Measurements from ENCODE around the gene RBMXL3. TPM values are rescaled to one million over a fixed set of nuclear protein-coding genes. Genes with fewer than 3 reads are reported as not detected.

Gene RBMXL3
- not detected in 2 replicates for total RNA-seq

DNA sequence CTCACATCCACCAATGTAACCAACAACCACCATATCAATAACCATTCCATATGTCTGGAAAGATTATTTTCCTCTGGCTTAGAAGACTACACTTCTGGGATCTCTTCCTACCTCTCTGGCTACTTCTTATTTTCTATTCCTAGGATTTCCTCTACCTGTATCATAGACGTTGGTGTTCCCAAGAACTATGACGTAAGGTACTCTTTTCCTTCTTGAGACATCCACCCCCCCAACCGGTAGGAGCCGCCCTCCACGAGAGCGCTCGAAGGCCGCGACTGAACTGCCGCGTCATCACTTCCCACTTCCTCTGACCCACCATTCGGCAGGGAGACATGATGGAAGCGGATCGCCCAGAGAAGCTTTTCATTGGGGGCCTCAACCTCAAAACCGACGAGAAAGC is at the start of gene RBMXL3:
Gene RBMXL3, plus strand, starts transcription at position 301 of the 400 bp plus-strand sequence. Its CDS starts 32 bp downstream, at position 333.
- no peak within 1 kb of the TSS for H3K4me3 ChIP-seq (ENCODE audit: low read depth, low read length)
- DNase-seq (ENCODE audit: low read depth): no peak
- TF ChIP-seq, protein P1, sequence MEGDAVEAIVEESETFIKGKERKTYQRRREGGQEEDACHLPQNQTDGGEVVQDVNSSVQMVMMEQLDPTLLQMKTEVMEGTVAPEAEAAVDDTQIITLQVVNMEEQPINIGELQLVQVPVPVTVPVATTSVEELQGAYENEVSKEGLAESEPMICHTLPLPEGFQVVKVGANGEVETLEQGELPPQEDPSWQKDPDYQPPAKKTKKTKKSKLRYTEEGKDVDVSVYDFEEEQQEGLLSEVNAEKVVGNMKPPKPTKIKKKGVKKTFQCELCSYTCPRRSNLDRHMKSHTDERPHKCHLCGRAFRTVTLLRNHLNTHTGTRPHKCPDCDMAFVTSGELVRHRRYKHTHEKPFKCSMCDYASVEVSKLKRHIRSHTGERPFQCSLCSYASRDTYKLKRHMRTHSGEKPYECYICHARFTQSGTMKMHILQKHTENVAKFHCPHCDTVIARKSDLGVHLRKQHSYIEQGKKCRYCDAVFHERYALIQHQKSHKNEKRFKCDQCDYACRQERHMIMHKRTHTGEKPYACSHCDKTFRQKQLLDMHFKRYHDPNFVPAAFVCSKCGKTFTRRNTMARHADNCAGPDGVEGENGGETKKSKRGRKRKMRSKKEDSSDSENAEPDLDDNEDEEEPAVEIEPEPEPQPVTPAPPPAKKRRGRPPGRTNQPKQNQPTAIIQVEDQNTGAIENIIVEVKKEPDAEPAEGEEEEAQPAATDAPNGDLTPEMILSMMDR (conservative IDR thresholded peaks at IDR 0.05; ENCODE audit: low read depth, low read length): no peak

DNA sequence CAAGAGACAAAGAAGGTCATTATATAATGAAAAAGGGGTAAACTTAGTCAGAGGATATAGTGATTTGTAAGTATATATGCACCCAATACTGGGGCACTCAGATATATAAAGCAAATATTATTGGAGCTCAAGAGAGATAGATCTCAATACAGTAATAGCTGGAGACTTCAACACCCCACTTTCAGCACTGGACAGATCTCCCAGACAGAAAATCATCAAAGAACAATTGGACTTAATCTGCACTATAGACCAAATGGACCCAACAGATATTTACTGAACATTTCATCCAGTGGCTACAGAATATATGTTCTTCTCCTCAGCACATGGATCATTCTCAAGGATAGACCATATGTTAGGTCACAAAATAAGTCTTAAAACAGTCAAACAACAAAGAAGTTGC is 47.2 kb upstream of the RBMXL3 start:
- no peak for DNase-seq (ENCODE audit: low read depth)
- TF ChIP-seq, protein P1 (conservative IDR thresholded peaks at IDR 0.05; ENCODE audit: low read depth, low read length): no peak
- H3K4me3 ChIP-seq (ENCODE audit: low read depth, low read length): no peak overlapping the region

DNA sequence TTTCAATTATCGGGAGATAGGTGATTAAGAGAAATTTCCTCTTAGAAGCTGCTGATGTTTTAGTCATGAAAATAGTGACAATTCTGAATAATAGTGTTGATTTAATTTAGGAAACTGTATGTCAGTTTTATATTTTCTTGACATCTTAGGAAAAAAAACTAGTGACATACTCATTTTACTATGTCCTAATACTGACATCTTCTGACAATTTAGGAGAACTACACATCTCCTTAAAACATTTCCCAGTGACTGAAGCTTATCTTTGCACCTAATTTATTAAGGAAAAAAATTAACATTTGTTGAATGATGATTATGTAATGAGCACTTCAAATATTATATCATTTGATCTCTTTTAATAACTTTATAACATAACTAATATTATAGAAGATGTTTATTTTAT is 42.0 kb upstream of the RBMXL3 start:
- H3K4me3 ChIP-seq (ENCODE audit: low read depth, low read length): no peak overlapping the region
- DNase-seq (ENCODE audit: low read depth): no peak
- TF ChIP-seq, protein P1 (conservative IDR thresholded peaks at IDR 0.05; ENCODE audit: low read depth, low read length): no peak

DNA sequence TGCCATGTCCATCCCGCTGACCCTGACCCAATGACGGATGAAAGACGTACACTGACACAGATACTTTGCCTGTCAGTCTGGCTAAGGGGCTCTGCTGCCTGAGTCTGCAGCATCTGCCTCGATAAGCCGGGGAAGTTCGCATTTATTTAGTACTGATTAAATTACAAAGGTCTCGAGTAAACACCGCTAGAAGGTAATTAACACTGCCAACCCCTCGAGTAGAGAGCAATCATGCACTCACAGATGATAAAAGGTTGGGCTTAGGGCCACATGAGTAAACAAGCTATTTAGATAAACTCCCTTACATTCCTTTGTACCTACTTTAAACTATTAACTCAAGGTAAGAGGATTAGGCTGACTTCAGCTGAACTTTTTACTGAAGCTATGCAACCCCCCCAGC is 16.0 kb upstream of the RBMXL3 start:
- DNase-seq (ENCODE audit: low read depth): no peak
- TF ChIP-seq, protein P1 (conservative IDR thresholded peaks at IDR 0.05; ENCODE audit: low read depth, low read length): no peak
- no peak overlapping the region for H3K4me3 ChIP-seq (ENCODE audit: low read depth, low read length)

DNA sequence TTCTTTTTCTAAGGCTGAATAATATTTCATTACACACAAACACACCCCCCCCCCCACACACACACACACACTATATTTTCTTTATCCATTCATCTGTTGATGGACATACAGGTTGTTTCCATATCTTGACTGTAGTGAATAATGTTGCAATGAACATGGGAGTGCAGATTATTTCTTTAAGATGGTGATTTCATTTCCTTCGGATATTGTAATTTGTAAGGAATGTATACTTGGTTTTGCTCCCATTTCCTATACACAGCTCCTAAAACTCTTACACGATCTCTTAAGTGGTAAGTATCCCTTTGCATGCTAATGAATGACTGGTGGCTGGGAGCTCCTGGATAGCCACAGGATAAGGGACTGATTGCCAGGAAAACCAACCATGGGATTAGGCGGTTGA is 14.7 kb upstream of the RBMXL3 start:
- no peak overlapping the region for H3K4me3 ChIP-seq (ENCODE audit: low read depth, low read length)
- DNase-seq (ENCODE audit: low read depth): no peak
- TF ChIP-seq, protein P1 (conservative IDR thresholded peaks at IDR 0.05; ENCODE audit: low read depth, low read length): no peak

DNA sequence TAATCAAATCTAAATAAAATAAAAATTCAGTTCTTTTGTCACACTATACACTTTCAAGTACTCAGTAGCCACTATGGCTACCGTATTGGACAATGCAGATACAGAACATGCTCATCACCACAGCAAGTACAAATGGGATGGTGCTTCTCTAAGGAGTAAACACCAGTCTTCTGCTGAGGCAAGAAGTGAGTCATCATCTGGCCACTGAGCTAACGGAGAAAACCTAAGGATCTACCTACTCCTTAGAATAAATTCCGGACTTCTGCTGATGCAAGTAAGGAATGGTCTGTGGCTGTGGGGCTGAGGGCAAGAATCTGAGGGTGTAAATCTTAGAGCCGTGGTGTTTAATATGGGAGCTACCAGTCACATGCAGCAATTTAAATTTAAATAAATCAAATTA is 11.3 kb upstream of the RBMXL3 start:
- TF ChIP-seq, protein P1 (conservative IDR thresholded peaks at IDR 0.05; ENCODE audit: low read depth, low read length): no peak
- H3K4me3 ChIP-seq (ENCODE audit: low read depth, low read length): no peak overlapping the region
- no peak for DNase-seq (ENCODE audit: low read depth)

DNA sequence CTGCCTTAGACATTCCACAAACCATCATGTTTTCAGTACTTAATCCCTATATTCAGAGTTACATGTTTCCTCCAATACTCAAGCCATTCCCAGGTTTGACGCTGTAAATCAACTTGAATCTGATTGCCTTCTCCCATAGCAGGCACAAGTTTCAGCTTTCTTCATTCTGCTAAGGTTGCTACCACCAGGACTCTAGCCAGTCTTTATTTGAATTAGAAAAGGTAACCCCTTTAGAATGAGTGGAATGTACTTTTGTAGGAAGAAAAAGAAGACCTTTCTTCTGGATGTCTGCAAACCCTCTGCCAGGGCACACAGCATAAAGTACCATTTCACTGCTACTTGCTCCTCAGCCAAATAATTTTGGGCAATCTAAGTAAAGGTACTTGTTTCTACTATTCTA is 10.7 kb upstream of the RBMXL3 start:
- DNase-seq (ENCODE audit: low read depth): no peak
- TF ChIP-seq, protein P1 (conservative IDR thresholded peaks at IDR 0.05; ENCODE audit: low read depth, low read length): no peak
- no peak overlapping the region for H3K4me3 ChIP-seq (ENCODE audit: low read depth, low read length)
